Smooth muscle cell of the brain vasculature (primary cell): Measurements from ENCODE around the gene C1orf210.
A peak's percentile ranks its signal among the peaks of the same experiment; 100 is the strongest.

ENCODE experiments used
- DNase-seq: peaks from one replicate; pipeline ENCODE4 v3.0.0-alpha.2; 2012; ENCODE audit warnings: low read depth, low spot score

C1orf210 gene

GRCh38 chr1:43250351-43250761, 35.0 kb downstream of the C1orf210 start:
- DNase-seq, result no peak

- no peak for DNase-seq
These were observed 38.0 kb downstream of the C1orf210 start for GRCh38 chr1:43247256-43247921.

- no peak for DNase-seq
These were observed 38.7 kb downstream of the C1orf210 start for GRCh38 chr1:43246466-43247213.

GRCh38 chr1:43243299-43243698, 42.1 kb downstream of the C1orf210 start:
- no peak for DNase-seq

- DNase-seq, result no peak
These were observed 44.0 kb downstream of the C1orf210 start for GRCh38 chr1:43241413-43241836.

GRCh38 chr1:43239484-43239883, 45.9 kb downstream of the C1orf210 start:
- no peak for DNase-seq

GRCh38 chr1:43238991-43239469, 46.4 kb downstream of the C1orf210 start:
- no peak for DNase-seq

- DNase-seq, result peak; percentile 18
These were observed 47.3 kb downstream of the C1orf210 start for GRCh38 chr1:43238085-43238484.

- no peak for DNase-seq
These were observed 48.3 kb downstream of the C1orf210 start for GRCh38 chr1:43237121-43237520.

GRCh38 chr1:43235451-43236121, 49.8 kb downstream of the C1orf210 start:
- DNase-seq, result no peak

GRCh38 chr1:43235040-43235439, 50.3 kb downstream of the C1orf210 start:
- DNase-seq, result no peak

GRCh38 chr1:43234267-43234666, 51.1 kb downstream of the C1orf210 start:
- no peak for DNase-seq

GRCh38 chr1:43233631-43234030, 51.8 kb downstream of the C1orf210 start:
- DNase-seq, result no peak

- peak; percentile 3 for DNase-seq
These were observed 52.9 kb downstream of the C1orf210 start for GRCh38 chr1:43232482-43232881.

GRCh38 chr1:43232074-43232473, 53.3 kb downstream of the C1orf210 start:
- DNase-seq, result peak; percentile 4
